Astrocyte (in vitro differentiated cells and primary cell): ENCODE measurements around the gene ZNF804B. TPM values are rescaled to one million over a fixed set of nuclear protein-coding genes. Genes with fewer than 3 reads are reported as not detected.

Source experiments
- DNase-seq: peaks from one replicate; pipeline ENCODE4 v3.0.0-alpha.2; 2010; ENCODE audit warnings: low read depth
- FAIRE-seq: peaks from 2 replicates; lab custom pipeline; 2011; peaks lifted over from hg19 to GRCh38; lab: Jason Lieb, UNC
- H2AFZ ChIP-seq: 2 replicates; pipeline ENCODE4 v1.6.0; 2012; ENCODE audit warnings: low read depth, low read length, inconsistent platforms
- H3K27ac ChIP-seq: 2 replicates; pipeline ENCODE4 v1.5.1; 2011; ENCODE audit warnings: low read depth, low read length, inconsistent platforms
- H3K27me3 ChIP-seq: 2 replicates; pipeline ENCODE4 v1.6.0; 2011; ENCODE audit warnings: low read length, inconsistent platforms; ENCODE audit not compliant: insufficient read depth
- H3K36me3 ChIP-seq: 2 replicates; pipeline ENCODE4 v1.5.1; 2011; ENCODE audit warnings: low read length, inconsistent platforms; ENCODE audit not compliant: insufficient read depth
- H3K4me1 ChIP-seq: 2 replicates; pipeline ENCODE4 v1.5.1; 2011; ENCODE audit warnings: low read length, inconsistent platforms; ENCODE audit not compliant: insufficient read depth
- H3K4me2 ChIP-seq: 2 replicates; pipeline ENCODE4 v1.6.0; 2012; ENCODE audit warnings: low read length, inconsistent platforms
- H3K4me3 ChIP-seq: 2 replicates; pipeline ENCODE4 v1.5.1; 2011; ENCODE audit warnings: low read depth, mild to moderate bottlenecking, low read length, inconsistent platforms; ENCODE audit not compliant: insufficient read depth
- H3K79me2 ChIP-seq: 2 replicates; pipeline ENCODE4 v1.6.0; 2012; ENCODE audit warnings: mild to moderate bottlenecking, low read length, inconsistent platforms; ENCODE audit not compliant: insufficient read depth
- H3K9ac ChIP-seq: 2 replicates; pipeline ENCODE4 v1.6.0; 2012; ENCODE audit warnings: mild to moderate bottlenecking, low read length, inconsistent platforms
- H3K9me3 ChIP-seq: 2 replicates; pipeline ENCODE4 v1.5.1; 2012; ENCODE audit warnings: low read depth, mild to moderate bottlenecking, low read length, inconsistent platforms; ENCODE audit not compliant: insufficient read depth
- H4K20me1 ChIP-seq: 2 replicates; pipeline ENCODE4 v1.6.0; 2012; ENCODE audit warnings: low read length, inconsistent platforms; ENCODE audit not compliant: insufficient read depth
- H3K27ac Mint-ChIP-seq: one replicate; pipeline ENCODE4 v1.8.0; 2021; ENCODE audit warnings: mild to moderate bottlenecking, mixed read lengths; ENCODE audit not compliant: unreplicated experiment
- H3K27me3 Mint-ChIP-seq: one replicate; pipeline ENCODE4 v1.8.0; 2021; ENCODE audit warnings: low read depth, mixed read lengths; ENCODE audit not compliant: unreplicated experiment
- H3K36me3 Mint-ChIP-seq: one replicate; pipeline ENCODE4 v1.8.0; 2021; ENCODE audit warnings: low read depth, mixed read lengths; ENCODE audit not compliant: unreplicated experiment
- H3K4me1 Mint-ChIP-seq: one replicate; pipeline ENCODE4 v1.8.0; 2021; ENCODE audit warnings: low read depth, mixed read lengths; ENCODE audit not compliant: unreplicated experiment
- H3K4me3 Mint-ChIP-seq: one replicate; pipeline ENCODE4 v1.8.0; 2021; ENCODE audit warnings: mild to moderate bottlenecking, moderate library complexity, mixed read lengths; ENCODE audit not compliant: unreplicated experiment
- H3K9me3 Mint-ChIP-seq: one replicate; pipeline ENCODE4 v1.8.0; 2021; ENCODE audit warnings: mild to moderate bottlenecking, mixed read lengths; ENCODE audit not compliant: unreplicated experiment
- EZH2 ChIP-seq: IDR thresholded peaks from 2 replicates; pipeline ENCODE4 v1.6.1; 2012; ENCODE audit warnings: mild to moderate bottlenecking, low read length, inconsistent platforms; ENCODE audit not compliant: insufficient read depth
- total RNA-seq: library from RNA; stranded (reverse); gene quantifications from 2 replicates; pipeline ENCODE4 v1.2.1, GENCODE V29; 2021
- TF ChIP-seq, protein P1 (sequence below): IDR thresholded peaks from 2 replicates; pipeline ENCODE4 v1.5.1; 2011; ENCODE audit warnings: low read depth, mild to moderate bottlenecking, inconsistent platforms, low read length, moderate library complexity; ENCODE audit not compliant: insufficient read depth

The ZNF804B gene
- total RNA-seq, 1 donor from 2014 or later, result not detected

GRCh38 chr7:89094269-89094668 is 334.8 kb downstream of the ZNF804B start:
- no peak overlapping the region for H3K27ac ChIP-seq
- no peak overlapping the region for H3K27ac Mint-ChIP-seq
- no peaks in the 10 kb centered on the region for H3K79me2 ChIP-seq
- H3K9ac ChIP-seq, result no peak overlapping the region
- TF ChIP-seq, protein P1, sequence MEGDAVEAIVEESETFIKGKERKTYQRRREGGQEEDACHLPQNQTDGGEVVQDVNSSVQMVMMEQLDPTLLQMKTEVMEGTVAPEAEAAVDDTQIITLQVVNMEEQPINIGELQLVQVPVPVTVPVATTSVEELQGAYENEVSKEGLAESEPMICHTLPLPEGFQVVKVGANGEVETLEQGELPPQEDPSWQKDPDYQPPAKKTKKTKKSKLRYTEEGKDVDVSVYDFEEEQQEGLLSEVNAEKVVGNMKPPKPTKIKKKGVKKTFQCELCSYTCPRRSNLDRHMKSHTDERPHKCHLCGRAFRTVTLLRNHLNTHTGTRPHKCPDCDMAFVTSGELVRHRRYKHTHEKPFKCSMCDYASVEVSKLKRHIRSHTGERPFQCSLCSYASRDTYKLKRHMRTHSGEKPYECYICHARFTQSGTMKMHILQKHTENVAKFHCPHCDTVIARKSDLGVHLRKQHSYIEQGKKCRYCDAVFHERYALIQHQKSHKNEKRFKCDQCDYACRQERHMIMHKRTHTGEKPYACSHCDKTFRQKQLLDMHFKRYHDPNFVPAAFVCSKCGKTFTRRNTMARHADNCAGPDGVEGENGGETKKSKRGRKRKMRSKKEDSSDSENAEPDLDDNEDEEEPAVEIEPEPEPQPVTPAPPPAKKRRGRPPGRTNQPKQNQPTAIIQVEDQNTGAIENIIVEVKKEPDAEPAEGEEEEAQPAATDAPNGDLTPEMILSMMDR, result no peak
- no peak for TF ChIP-seq EZH2
- no peaks in the 10 kb centered on the region for H3K36me3 ChIP-seq
- no peak overlapping the region for H3K4me3 ChIP-seq
- H3K9me3 ChIP-seq, result no peaks in the 10 kb centered on the region
- H3K27me3 ChIP-seq, result no peaks in the 10 kb centered on the region
- no peak for DNase-seq
- H2AFZ ChIP-seq, result no peak overlapping the region
- no peaks in the 10 kb centered on the region for H4K20me1 ChIP-seq
- no peaks in the 10 kb centered on the region for H3K4me1 ChIP-seq
- FAIRE-seq, result no peak
- H3K9me3 Mint-ChIP-seq, result no peaks in the 10 kb centered on the region
- no peak overlapping the region for H3K4me2 ChIP-seq
- H3K27me3 Mint-ChIP-seq, result no peaks in the 10 kb centered on the region
- H3K4me1 Mint-ChIP-seq, result no peaks in the 10 kb centered on the region
- H3K4me3 Mint-ChIP-seq, result no peak overlapping the region
- no peaks in the 10 kb centered on the region for H3K36me3 Mint-ChIP-seq

- Mint-ChIP-seq H3K27ac (no peak overlapping the region), H3K9me3 (no peaks in the 10 kb centered on the region), H3K27me3 (no peaks in the 10 kb centered on the region), H3K4me3 (no peak overlapping the region), H3K36me3 (no peaks in the 10 kb centered on the region), H3K4me1 (peaks cover 19% of the 10 kb centered on the region)
- H3K27me3 ChIP-seq, result no peaks in the 10 kb centered on the region
- FAIRE-seq, result no peak
- no peaks in the 10 kb centered on the region for H3K36me3 ChIP-seq
- H3K27ac ChIP-seq, result no peak overlapping the region
- H3K4me1 ChIP-seq, result peaks cover 3% of the 10 kb centered on the region
- no peak for TF ChIP-seq EZH2
- TF ChIP-seq, protein P1, result no peak
- H2AFZ ChIP-seq, result no peak overlapping the region
- H3K9ac ChIP-seq, result no peak overlapping the region
- H3K9me3 ChIP-seq, result no peaks in the 10 kb centered on the region
- no peaks in the 10 kb centered on the region for H4K20me1 ChIP-seq
- H3K4me2 ChIP-seq, result no peak overlapping the region
- no peak for DNase-seq
- no peaks in the 10 kb centered on the region for H3K79me2 ChIP-seq
- H3K4me3 ChIP-seq, result no peak overlapping the region
These were observed 344.1 kb downstream of the ZNF804B start for GRCh38 chr7:89103564-89103963.

GRCh38 chr7:89104748-89105685 is 345.5 kb downstream of the ZNF804B start:
- no peak overlapping the region for H3K9ac ChIP-seq
- DNase-seq, result peak; percentile 6
- Mint-ChIP-seq H3K27ac (peak overlapping the region; percentile 92), H3K9me3 (no peaks in the 10 kb centered on the region), H3K4me1 (peaks cover 19% of the 10 kb centered on the region), H3K27me3 (no peaks in the 10 kb centered on the region), H3K36me3 (no peaks in the 10 kb centered on the region), H3K4me3 (no peak overlapping the region)
- TF ChIP-seq, protein P1, result no peak
- TF ChIP-seq EZH2, result no peak
- no peak overlapping the region for H3K4me3 ChIP-seq
- peaks cover 3% of the 10 kb centered on the region for H3K4me1 ChIP-seq
- no peak overlapping the region for H3K27ac ChIP-seq
- peak overlapping the region; percentile 11 for H3K4me2 ChIP-seq
- no peak for FAIRE-seq
- H3K9me3 ChIP-seq, result no peaks in the 10 kb centered on the region
- H3K27me3 ChIP-seq, result no peaks in the 10 kb centered on the region
- H3K36me3 ChIP-seq, result no peaks in the 10 kb centered on the region
- no peaks in the 10 kb centered on the region for H4K20me1 ChIP-seq
- H3K79me2 ChIP-seq, result no peaks in the 10 kb centered on the region
- no peak overlapping the region for H2AFZ ChIP-seq
